MG63 (cell line): ENCODE measurements around the gene TTLL6. TPM values are rescaled to one million over a fixed set of nuclear protein-coding genes. Genes with fewer than 3 reads are reported as not detected.

ENCODE experiments used
- DNase-seq: peaks from one replicate; pipeline ENCODE4 v3.0.0-alpha.2; 2020
- H3K27me3 ChIP-seq: fragments of 250-450 bp; sonication (Bioruptor Pico); 2 replicates; pipeline ENCODE4 v1.5.1; 2020; ENCODE audit warnings: mild to moderate bottlenecking, moderate library complexity
- H3K36me3 ChIP-seq: fragments of 250-450 bp; sonication (Bioruptor Pico); 2 replicates; pipeline ENCODE4 v1.5.1; 2020; ENCODE audit warnings: mild to moderate bottlenecking, moderate library complexity
- H3K4me3 ChIP-seq: fragments of 250-450 bp; sonication (Bioruptor Pico); 2 replicates; pipeline ENCODE4 v1.5.1; 2020; ENCODE audit warnings: mild to moderate bottlenecking, moderate library complexity
- H3K9me3 ChIP-seq: fragments of 250-450 bp; sonication (Bioruptor Pico); 2 replicates; pipeline ENCODE4 v1.5.1; 2020; ENCODE audit warnings: mild to moderate bottlenecking, moderate library complexity
- total RNA-seq: library from RNA; depleted of rRNA; stranded (reverse); fragments of >200 nt; shearing (Covaris generic); gene quantifications from 2 replicates; pipeline ENCODE4 v1.2.3, GENCODE V29; 2014; ENCODE audit warnings: low replicate concordance

Gene TTLL6
- total RNA-seq, 1 experiment from 2014 or later, result not detected

DNA sequence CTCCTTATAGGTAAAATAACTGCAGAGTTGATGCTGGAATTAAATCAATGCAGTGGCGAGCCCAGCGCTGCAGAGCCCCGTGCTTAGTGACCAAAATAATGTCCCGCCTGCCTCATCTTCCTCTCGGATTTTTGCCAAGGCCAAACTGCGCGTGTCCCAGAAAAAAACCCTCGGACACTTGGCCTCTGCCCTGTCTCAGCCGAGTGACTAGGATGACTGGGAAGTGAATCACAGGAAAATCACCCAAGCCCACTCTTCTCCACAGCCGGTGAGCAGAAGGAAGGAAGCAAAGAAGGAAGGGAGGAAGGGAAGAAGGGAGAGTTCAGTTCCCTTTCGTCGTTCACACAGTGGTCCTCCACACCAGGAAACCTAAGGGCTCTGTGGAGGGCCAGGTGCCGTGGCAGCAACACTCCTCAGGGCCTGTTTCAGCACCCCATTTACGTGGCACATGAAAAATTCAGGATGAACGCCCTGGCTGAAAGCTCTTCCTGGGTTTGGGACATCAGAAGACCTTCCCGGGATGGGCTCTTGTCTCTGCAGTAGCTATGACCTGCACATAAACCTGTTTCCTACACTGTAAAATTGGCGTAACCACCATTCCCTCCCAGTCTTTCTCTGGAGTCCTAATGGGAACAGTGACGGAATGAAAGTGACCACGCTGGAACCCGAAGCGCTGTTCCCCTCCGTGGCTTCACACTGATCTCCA is 63.1 kb downstream of the TTLL6 start:
- peak; percentile 70 for DNase-seq
- H3K9me3 ChIP-seq, result no peaks in the 10 kb centered on the region
- no peaks in the 10 kb centered on the region for H3K36me3 ChIP-seq
- H3K27me3 ChIP-seq, result no peaks in the 10 kb centered on the region
- no peak overlapping the region for H3K4me3 ChIP-seq

DNA sequence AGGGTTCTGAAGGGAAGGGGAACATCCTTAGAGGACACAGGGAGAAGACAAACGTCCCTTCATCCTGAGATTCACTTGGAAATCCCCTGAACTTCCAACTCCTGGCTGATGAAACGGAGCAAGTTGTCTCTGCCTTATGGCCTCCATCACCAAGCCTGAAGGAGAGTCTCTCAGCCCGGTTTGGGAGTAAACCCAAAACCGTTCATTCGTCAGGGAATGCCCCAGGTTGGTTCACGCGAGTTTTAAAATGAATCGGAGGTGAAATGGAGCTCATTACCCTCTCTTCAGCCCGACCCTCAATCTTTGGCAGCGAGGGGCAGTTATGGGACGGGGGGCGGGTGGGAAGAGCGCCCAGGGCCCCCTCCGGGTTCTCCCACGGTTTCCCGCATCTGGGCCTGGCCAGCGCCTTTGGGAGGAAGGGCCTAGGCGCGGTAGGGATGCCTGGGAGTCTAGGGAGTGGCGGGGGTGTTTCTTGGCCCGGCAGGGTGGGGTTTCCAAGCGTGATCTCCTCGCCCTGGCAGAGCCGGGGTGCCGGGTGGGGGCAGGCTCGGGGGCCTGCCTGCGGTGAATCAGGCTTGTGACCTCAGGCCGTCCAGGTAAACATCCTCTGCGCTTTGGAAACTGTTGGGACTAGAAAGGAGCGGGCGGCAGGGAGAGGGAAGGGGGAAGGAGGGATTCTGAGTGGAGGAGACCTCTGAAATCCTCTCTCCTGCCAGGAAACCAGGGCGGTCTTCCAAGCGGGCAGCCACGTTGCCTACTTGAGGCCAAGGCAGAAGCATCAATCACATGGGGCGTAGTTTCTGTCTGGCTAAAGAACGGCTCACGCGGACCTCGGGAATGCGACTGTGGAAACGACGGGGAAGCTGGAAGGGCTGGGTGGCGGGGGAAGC is 64.4 kb downstream of the TTLL6 start:
- no peak for DNase-seq
- no peaks in the 10 kb centered on the region for H3K36me3 ChIP-seq
- H3K4me3 ChIP-seq, result no peak overlapping the region
- no peaks in the 10 kb centered on the region for H3K27me3 ChIP-seq
- no peaks in the 10 kb centered on the region for H3K9me3 ChIP-seq

DNA sequence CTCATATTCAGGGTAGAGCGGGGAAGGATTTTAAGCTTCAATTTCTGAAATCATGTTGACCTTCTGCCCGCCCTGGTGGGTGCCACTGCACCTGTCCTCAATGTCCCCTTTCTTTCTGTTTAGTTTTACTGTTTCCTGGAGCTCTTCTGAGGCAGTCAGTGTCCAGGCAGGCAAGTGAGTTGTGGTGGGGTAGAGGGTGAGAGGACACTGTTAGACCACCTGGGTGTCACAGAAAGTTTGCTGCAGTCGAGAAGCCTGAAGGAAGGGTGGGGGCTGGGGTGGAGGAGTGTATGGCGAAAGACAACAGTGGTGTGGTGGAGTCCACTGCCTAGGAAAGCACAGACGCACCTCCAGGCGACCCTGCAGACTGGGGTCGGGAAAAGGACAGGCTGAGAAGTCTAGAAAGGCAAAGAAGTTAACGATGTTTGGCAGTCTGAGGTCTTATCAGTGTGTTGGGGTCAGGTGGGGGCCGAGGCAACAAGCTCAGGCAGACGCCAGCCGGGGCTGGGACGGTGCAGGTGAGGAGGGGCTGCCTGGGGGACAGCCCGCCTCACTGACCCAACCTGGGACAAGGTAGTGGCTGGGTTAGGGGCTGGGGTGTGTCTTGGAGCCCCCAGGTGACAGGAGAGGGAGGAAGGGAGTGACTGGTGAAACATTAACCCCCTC is 65.2 kb downstream of the TTLL6 start:
- H3K36me3 ChIP-seq, result no peaks in the 10 kb centered on the region
- H3K4me3 ChIP-seq, result no peak overlapping the region
- no peaks in the 10 kb centered on the region for H3K9me3 ChIP-seq
- H3K27me3 ChIP-seq, result no peaks in the 10 kb centered on the region
- DNase-seq, result no peak

DNA sequence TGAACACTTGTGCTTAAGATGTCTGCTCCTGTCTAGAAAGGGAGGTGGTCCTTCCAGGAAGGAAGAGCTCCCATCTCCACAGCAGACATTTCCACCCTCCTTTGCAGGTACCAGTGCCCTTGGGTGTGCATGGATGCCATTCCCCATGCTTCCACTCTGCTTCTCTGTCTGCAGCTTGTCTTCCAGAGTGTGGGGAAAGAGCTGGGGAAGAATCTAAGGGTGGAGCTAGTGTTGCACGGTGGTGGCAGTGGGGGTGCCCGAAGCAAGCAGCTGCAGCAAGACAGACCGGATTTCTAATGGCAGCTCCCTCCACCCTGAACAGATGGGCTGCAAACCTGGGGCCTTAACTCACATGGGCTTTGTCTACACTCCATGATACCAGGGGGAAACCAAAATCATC is 65.9 kb downstream of the TTLL6 start:
- H3K9me3 ChIP-seq, result no peaks in the 10 kb centered on the region
- no peaks in the 10 kb centered on the region for H3K27me3 ChIP-seq
- H3K36me3 ChIP-seq, result no peaks in the 10 kb centered on the region
- DNase-seq, result no peak
- no peak overlapping the region for H3K4me3 ChIP-seq

DNA sequence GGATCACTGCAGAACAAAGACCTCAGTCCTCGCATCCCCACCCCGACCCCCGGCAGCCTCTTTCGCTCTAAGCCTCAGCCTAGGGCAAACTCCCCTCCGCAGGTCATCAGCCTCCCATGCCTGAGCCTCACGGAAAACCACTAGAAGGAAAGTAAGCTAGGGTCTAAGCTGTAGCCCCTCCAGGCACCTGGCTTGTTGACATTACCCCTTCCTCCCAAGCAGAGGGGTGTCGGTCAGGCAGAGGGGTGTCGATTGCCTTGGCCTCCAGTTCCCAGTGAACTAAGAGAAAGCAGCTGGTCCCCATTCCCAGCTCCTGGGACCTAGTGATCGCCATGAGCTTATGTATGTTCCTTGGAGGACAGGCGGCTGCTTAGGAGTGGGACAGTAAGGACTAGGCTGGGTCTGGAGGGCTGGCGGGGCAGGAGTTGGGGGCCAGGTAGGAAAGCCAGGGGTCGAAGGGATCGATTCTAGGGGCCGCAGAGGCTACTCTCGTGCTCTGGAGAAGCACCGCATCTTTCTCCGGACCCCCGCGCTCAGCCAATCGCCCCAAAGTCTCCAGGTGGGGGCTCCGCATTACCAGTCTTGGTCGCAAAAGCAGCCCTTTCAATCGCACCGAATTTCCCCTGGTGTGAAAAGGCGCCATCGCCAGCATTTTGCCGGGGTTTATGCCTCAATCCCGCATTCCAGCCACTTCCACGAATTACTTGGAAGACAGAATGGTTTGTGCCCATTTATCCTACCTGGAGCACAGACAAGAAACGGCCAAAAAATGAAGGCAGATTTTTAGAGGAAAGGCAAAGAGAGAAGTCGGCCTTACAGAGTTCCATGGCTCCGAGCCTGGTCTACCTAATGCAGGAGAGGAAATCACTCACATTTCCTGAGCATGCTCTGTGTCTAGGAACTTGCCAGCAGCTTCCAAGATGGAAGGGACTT is 67.1 kb downstream of the TTLL6 start:
- no peak overlapping the region for H3K4me3 ChIP-seq
- no peaks in the 10 kb centered on the region for H3K36me3 ChIP-seq
- H3K27me3 ChIP-seq, result no peaks in the 10 kb centered on the region
- H3K9me3 ChIP-seq, result no peaks in the 10 kb centered on the region
- DNase-seq, result no peak

DNA sequence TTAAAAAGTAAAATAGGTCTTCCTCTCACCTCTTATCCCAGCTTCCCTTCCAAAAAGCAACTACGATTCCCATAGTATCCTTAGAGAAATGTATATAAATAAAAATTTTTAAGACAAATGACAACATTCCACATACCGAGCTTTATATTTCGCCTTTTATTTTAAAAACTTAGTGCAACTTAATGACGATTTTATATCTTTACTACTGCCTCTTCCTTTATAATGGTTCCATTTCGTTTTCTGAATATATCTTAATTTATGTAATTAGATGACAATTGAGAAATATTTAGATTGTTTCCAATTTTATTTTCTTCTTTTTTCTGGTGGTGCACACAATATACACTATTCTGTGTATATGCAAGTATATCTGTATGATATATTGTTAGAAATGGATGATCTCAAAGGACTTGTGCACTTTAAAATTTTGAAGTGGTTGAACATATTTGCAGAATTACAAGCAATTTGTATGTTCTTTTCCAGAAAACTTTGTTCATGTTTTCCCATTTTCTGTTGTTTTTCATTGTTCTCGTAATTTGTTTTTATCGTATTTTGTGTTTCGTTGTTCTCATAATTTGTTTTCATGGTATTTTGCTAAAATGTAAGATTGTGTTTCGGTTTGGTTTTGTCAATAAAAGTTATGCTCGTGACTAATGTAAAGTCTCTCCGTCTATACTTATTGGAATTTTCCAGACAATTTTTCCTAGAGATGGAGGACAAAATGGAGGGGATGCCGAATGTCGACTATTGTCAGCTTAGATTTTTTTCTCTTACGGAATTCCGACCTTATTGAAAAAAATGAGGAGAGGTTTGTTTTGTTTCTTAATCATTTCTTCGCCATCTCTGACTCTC is 68.1 kb downstream of the TTLL6 start:
- no peaks in the 10 kb centered on the region for H3K9me3 ChIP-seq
- H3K4me3 ChIP-seq, result no peak overlapping the region
- no peak for DNase-seq
- no peaks in the 10 kb centered on the region for H3K36me3 ChIP-seq
- no peaks in the 10 kb centered on the region for H3K27me3 ChIP-seq

DNA sequence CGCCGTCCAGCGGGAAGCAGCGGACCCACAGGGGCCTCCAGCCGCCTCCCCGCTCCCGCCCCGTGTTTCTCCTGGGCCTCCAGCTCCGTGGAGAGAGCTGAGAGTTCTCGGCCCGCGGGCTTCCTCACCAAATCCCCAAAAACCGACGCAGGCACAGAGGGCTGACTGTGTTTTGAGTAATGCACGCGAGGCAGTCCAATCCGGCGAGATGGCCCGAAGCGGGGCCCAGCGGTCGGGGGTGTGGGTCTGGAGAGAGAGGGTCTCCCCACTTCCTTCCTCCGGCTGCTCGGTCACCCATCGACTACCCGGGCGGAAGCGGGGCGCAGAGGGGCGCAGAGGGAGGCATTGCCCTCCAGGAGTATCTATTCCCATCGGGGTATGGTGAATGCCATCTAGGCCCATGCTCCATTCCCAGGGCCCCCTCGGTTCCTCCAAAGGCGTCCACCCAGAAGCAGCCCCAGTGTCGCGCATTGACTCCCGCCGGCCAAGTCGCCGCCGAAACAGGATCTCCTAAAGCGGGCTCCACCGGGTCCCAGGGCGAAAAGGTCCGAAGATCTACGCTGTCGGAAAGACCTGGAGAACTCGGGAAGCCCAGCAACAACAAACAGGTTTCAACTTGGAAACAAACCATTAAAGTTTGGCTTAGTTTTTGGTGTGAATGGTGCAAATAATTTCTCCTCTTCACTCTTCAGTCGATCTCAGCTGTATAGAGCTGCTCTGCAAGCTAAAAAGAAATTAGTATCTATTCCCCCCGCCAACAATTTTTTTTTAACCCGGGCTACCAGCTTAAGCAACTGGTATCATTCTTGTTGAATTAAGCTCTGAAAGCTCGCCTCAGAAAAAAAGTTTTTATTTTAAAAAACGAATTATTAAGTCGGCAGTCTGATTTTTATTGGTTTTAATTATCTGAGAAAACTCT is 69.3 kb downstream of the TTLL6 start:
- no peaks in the 10 kb centered on the region for H3K27me3 ChIP-seq
- no peak for DNase-seq
- no peak overlapping the region for H3K4me3 ChIP-seq
- no peaks in the 10 kb centered on the region for H3K9me3 ChIP-seq
- no peaks in the 10 kb centered on the region for H3K36me3 ChIP-seq

GRCh38 chr17:48746916-48747444 is 70.0 kb downstream of the TTLL6 start:
- H3K4me3 ChIP-seq, result no peak overlapping the region
- H3K36me3 ChIP-seq, result no peaks in the 10 kb centered on the region
- no peak for DNase-seq
- no peaks in the 10 kb centered on the region for H3K9me3 ChIP-seq
- no peaks in the 10 kb centered on the region for H3K27me3 ChIP-seq

- H3K36me3 ChIP-seq, result no peaks in the 10 kb centered on the region
- no peak for DNase-seq
- H3K27me3 ChIP-seq, result no peaks in the 10 kb centered on the region
- H3K9me3 ChIP-seq, result no peaks in the 10 kb centered on the region
- no peak overlapping the region for H3K4me3 ChIP-seq
Measured at GRCh38 chr17:48745381-48746275, 71.4 kb downstream of the TTLL6 start.

DNA sequence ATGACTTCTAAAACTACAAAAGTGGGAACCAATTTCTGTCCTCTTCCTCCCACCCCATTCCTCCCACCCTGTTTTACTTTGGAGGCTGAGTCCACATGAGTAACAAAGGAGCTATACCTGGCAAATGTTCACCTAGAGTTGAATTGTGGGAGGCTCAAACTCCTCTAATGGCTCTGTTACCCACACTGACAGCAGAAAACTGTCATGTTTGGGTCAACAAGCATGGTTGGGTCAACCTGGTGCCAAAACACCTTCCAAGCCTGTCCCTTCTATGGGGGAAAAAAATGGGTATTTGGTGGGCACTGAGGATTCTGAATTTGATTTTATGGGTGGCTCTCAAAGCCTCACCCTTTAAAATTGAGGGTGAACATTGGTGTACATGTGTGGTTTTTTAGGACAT is 76.5 kb downstream of the TTLL6 start:
- H3K4me3 ChIP-seq, result no peak overlapping the region
- H3K9me3 ChIP-seq, result no peaks in the 10 kb centered on the region
- DNase-seq, result no peak
- H3K36me3 ChIP-seq, result no peaks in the 10 kb centered on the region
- no peaks in the 10 kb centered on the region for H3K27me3 ChIP-seq

GRCh38 chr17:48738803-48739526 is 78.1 kb downstream of the TTLL6 start:
- Histone ChIP-seq H3K9me3 (no peaks in the 10 kb centered on the region), H3K36me3 (no peaks in the 10 kb centered on the region), H3K27me3 (no peaks in the 10 kb centered on the region), H3K4me3 (no peak overlapping the region)
- DNase-seq, result no peak

DNA sequence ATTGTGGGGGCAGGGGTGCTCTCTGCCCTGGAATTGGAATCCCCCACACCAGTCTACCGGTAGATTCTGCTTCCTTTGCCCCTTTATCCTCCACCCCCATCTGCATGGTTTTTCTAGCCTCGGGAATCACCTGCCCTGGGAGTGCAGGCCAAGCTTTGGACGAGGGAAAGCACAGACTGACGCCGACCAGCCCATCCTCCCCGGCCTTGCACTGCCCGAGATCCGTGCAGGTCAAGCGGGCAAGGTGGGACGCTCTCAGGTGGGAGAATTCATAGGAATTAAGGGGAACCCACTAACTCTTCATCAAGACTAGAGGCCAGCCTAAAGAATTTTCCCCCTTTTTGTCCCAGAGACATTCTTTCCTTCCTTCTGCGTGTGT is 78.6 kb downstream of the TTLL6 start:
- no peaks in the 10 kb centered on the region for H3K27me3 ChIP-seq
- DNase-seq, result no peak
- H3K9me3 ChIP-seq, result no peaks in the 10 kb centered on the region
- H3K36me3 ChIP-seq, result no peaks in the 10 kb centered on the region
- no peak overlapping the region for H3K4me3 ChIP-seq

- Histone ChIP-seq H3K27me3 (no peaks in the 10 kb centered on the region), H3K36me3 (no peaks in the 10 kb centered on the region), H3K4me3 (no peak overlapping the region), H3K9me3 (no peaks in the 10 kb centered on the region)
- DNase-seq, result no peak
Measured at GRCh38 chr17:48737330-48738043, 79.5 kb downstream of the TTLL6 start.
